A549 (cell line): ENCODE data around the gene MARF1. TPM values are rescaled to one million over a fixed set of nuclear protein-coding genes. Genes with fewer than 3 reads are reported as not detected.
"Not testable (repeated sequence)": the region's sequence is repeated elsewhere in the genome, so short reads cannot be mapped to it uniquely, and the experiment has no call there.

Experiments used
- ATAC-seq, 2 experiments: fragments of 200-7000 bp in 1 of 2; fragments of >200 bp in 1 of 2; cut with Nextera tagmentation in 1 of 2; cut with Tn5 transposase in 1 of 2; 3 replicates each; pipeline versions ENCODE4 v1.8.0 to v1.9.1; 2018 to 2020; ENCODE audit warnings: mild to moderate bottlenecking in 1 of 2, moderate library complexity in 1 of 2
- CTCF ChIA-PET: fragments of 300-600 bp; sonication (Branson Sonifier 250); formaldehyde crosslinking; extraction: SDS; loops from one replicate; lab custom pipeline; 2021; ENCODE audit warnings: antibody characterized with exemption, inconsistent platforms; lab: Yijun Ruan, JAX
- POLR2A ChIA-PET: fragments of 350-600 bp; formaldehyde crosslinking; extraction: SDS; loops from one replicate; lab custom pipeline; 2021; ENCODE audit warnings: antibody characterized with exemption, inconsistent platforms; lab: Yijun Ruan, JAX
- DNase-seq, 2 experiments: peaks; one replicate each; pipeline versions ENCODE4 v3.0.0 to v3.0.0-alpha.2; 2011 to 2016; ENCODE audit warnings: low read depth in 1 of 2, low spot score in 1 of 2
- FAIRE-seq: peaks from 2 replicates; lab custom pipeline; 2011; peaks lifted over from hg19 to GRCh38; lab: Jason Lieb, UNC
- H3K27ac ChIP-seq, 2 experiments: fragments of >200 bp; sonication (Bioruptor Twin); formaldehyde crosslinking; 3 replicates each; pipeline ENCODE4 v1.5.1; 2016 to 2017
- H3K4me1 ChIP-seq: fragments of >200 bp; sonication (Bioruptor Twin); formaldehyde crosslinking; 3 replicates; pipeline ENCODE4 v1.6.1; 2016
- H3K4me2 ChIP-seq: fragments of >200 bp; sonication (Bioruptor Twin); formaldehyde crosslinking; 3 replicates; pipeline ENCODE4 v1.6.1; 2016
- H3K4me3 ChIP-seq: fragments of >200 bp; sonication (Bioruptor Twin); formaldehyde crosslinking; 3 replicates; pipeline ENCODE4 v1.5.1; 2016
- H3K9me3 ChIP-seq: fragments of >200 bp; sonication (Bioruptor Twin); formaldehyde crosslinking; 3 replicates; pipeline ENCODE4 v1.6.1; 2016
- BCL3 ChIP-seq: fragments of >200 bp; sonication (Bioruptor Twin); formaldehyde crosslinking; IDR thresholded peaks from 3 replicates; pipeline ENCODE4 v1.6.1; 2016
- BHLHE40 ChIP-seq: IDR thresholded peaks from 2 replicates; pipeline ENCODE4 v1.6.1; 2012; ENCODE audit warnings: low read depth, low read length, inconsistent platforms
- CBX2 ChIP-seq: fragments of 200-600 bp; sonication (generic); IDR thresholded peaks from 2 replicates; pipeline ENCODE4 v1.6.1; 2016; ENCODE audit warnings: low read depth, mild to moderate bottlenecking, borderline replicate concordance
- CHD4 ChIP-seq: fragments of 200-600 bp; sonication (generic); IDR thresholded peaks from 2 replicates; pipeline ENCODE4 v1.6.1; 2016; ENCODE audit warnings: antibody characterized with exemption, mild to moderate bottlenecking, borderline replicate concordance
- CTCF ChIP-seq: fragments of >200 bp; sonication (Bioruptor Twin); formaldehyde crosslinking; IDR thresholded peaks from 3 replicates; pipeline ENCODE4 v1.5.1; 2016
- EHF ChIP-seq: fragments of 250-450 bp; sonication (Bioruptor Pico); IDR thresholded peaks from 2 replicates; pipeline ENCODE4 v1.5.0; 2020; ENCODE audit warnings: mild to moderate bottlenecking
- FOXS1 ChIP-seq: fragments of 250-450 bp; sonication (Bioruptor Pico); IDR thresholded peaks from 2 replicates; pipeline ENCODE4 v1.5.0; 2020; ENCODE audit warnings: mild to moderate bottlenecking, moderate library complexity
- HDAC2 ChIP-seq: fragments of 200-600 bp; sonication (generic); IDR thresholded peaks from 2 replicates; pipeline ENCODE4 v1.6.1; 2016
- HOXB5 ChIP-seq: fragments of 250-450 bp; sonication (Bioruptor Pico); IDR thresholded peaks from 2 replicates; pipeline ENCODE4 v1.5.0; 2020; ENCODE audit warnings: mild to moderate bottlenecking, moderate library complexity
- JUN ChIP-seq, 2 experiments: fragments of >200 bp; sonication (Bioruptor Twin); formaldehyde crosslinking; IDR thresholded peaks; 2 replicates in 1 of 2; 3 replicates in 1 of 2; pipeline ENCODE4 v1.6.1; 2016 to 2017
- JUNB ChIP-seq: fragments of >200 bp; sonication (Bioruptor Twin); formaldehyde crosslinking; IDR thresholded peaks from 2 replicates; pipeline ENCODE4 v1.6.1; 2016
- KDM1A ChIP-seq: fragments of 200-600 bp; sonication (generic); IDR thresholded peaks from 2 replicates; pipeline ENCODE4 v1.6.1; 2016; ENCODE audit warnings: low read depth, mild to moderate bottlenecking
- MAFK ChIP-seq: fragments of 450-650 bp; IDR thresholded peaks from 2 replicates; pipeline ENCODE4 v1.6.1; 2014; ENCODE audit not compliant: partially characterized antibody
- MAZ ChIP-seq: fragments of 150-350 bp; IDR thresholded peaks from 2 replicates; pipeline ENCODE4 v1.6.1; 2014; ENCODE audit warnings: antibody characterized with exemption, low read depth, low read length, borderline replicate concordance
- NPAS2 ChIP-seq: fragments of 250-450 bp; sonication (Bioruptor Pico); IDR thresholded peaks from 2 replicates; pipeline ENCODE4 v1.8.0; 2022; ENCODE audit warnings: mild to moderate bottlenecking, moderate library complexity, borderline replicate concordance
- NR3C1 ChIP-seq: fragments of >200 bp; sonication (Bioruptor Twin); formaldehyde crosslinking; IDR thresholded peaks from 3 replicates; pipeline ENCODE4 v1.6.1; 2017
- POLR2AphosphoS2 ChIP-seq: conservative IDR thresholded peaks from 2 replicates; pipeline ENCODE4 v1.6.1; 2012; ENCODE audit warnings: low read length, improper control_type of control experiment, inconsistent platforms
- RAD21 ChIP-seq, 2 experiments: fragments of >200 bp in 1 of 2; sonication (Bioruptor Twin) in 1 of 2; formaldehyde crosslinking in 1 of 2; IDR thresholded peaks in 1 of 2; conservative IDR thresholded peaks in 1 of 2; 2 replicates in 1 of 2; 3 replicates in 1 of 2; pipeline ENCODE4 v1.6.1; 2012 to 2018; ENCODE audit warnings: inconsistent platforms in 1 of 2
- RCOR1 ChIP-seq: fragments of 150-350 bp; IDR thresholded peaks from 2 replicates; pipeline ENCODE4 v1.6.1; 2014; ENCODE audit warnings: antibody characterized with exemption, low read length, low read depth
- RNF2 ChIP-seq: fragments of 200-600 bp; sonication (generic); IDR thresholded peaks from 2 replicates; pipeline ENCODE4 v1.6.1; 2016; ENCODE audit warnings: low read depth, mild to moderate bottlenecking, antibody characterized with exemption, moderate library complexity, borderline replicate concordance
- SMC3 ChIP-seq: fragments of >200 bp; sonication (Bioruptor Twin); formaldehyde crosslinking; IDR thresholded peaks from 3 replicates; pipeline ENCODE4 v1.6.1; 2018; ENCODE audit warnings: inconsistent platforms
- ZC3H11A ChIP-seq: fragments of 450-650 bp; IDR thresholded peaks from 2 replicates; pipeline ENCODE4 v1.6.1; 2014; ENCODE audit warnings: antibody characterized with exemption, mild to moderate bottlenecking
- WGBS: methylation state at CpG from one replicate; pipeline ENCODE4 v1.1.6; 2017; ENCODE audit errors: missing lambda C conversion rate; 5-methylcytosine and 5-hydroxymethylcytosine counted together
- polyA plus RNA-seq, 4 experiments: library from polyadenylated mRNA; depleted of rRNA in 3 of 4; stranded (reverse); fragments of >200 nt; fragmentation: RNase III in 1 of 4; extraction: RNeasy Plus Mini Kit Qiagen cat#74134 plus additional on column Dnase treatment in 1 of 4; gene quantifications; 2 replicates in 3 of 4; 3 replicates in 1 of 4; pipeline ENCODE4 v1.2.3, GENCODE V29; 2011 to 2017
- TF ChIP-seq, protein P1 (sequence below): IDR thresholded peaks from 2 replicates; pipeline ENCODE4 v1.6.1; 2012
- TF ChIP-seq, protein P2 (sequence below): fragments of 250-450 bp; sonication (Bioruptor Pico); IDR thresholded peaks from 2 replicates; pipeline ENCODE4 v1.5.0; 2021; ENCODE audit warnings: mild to moderate bottlenecking, moderate library complexity, borderline replicate concordance

MARF1 gene
- polyA plus RNA-seq, 2 of the 4 experiments (the other 2 are of a cell fraction): 11.6 to 28.2 TPM

GRCh38 chr16:15660203-15660601 is 17.2 kb upstream of the MARF1 start:
- Histone ChIP-seq H3K4me1 (no peaks in the 10 kb centered on the region), H3K4me3 (no peak overlapping the region), H3K9me3 (no peaks in the 10 kb centered on the region), H3K27ac (no peak overlapping the region), H3K4me2 (no peak overlapping the region)
- WGBS: 94% methylated on average over 5 of the region's 5 CpGs
- ChIA-PET CTCF (interaction anchor here (0.8 to 1.9 kb wide), 3 partner anchors 10 to 96 kb away, joined by 3 to 4 read pairs (median 4); partner anchors contain the start of gene NDE1), POLR2A (no interaction called here)
- FAIRE-seq (no peak), DNase-seq (no peak), ATAC-seq (no peak)
- no peak for TF ChIP-seq SMC3
- TF ChIP-seq KDM1A: no peak
- no peak for TF ChIP-seq BCL3
- TF ChIP-seq, protein P1, sequence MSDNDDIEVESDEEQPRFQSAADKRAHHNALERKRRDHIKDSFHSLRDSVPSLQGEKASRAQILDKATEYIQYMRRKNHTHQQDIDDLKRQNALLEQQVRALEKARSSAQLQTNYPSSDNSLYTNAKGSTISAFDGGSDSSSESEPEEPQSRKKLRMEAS: no peak
- no peak for TF ChIP-seq CTCF
- no peak for TF ChIP-seq EHF
- no peak for TF ChIP-seq RNF2
- TF ChIP-seq ZC3H11A: no peak

DNA sequence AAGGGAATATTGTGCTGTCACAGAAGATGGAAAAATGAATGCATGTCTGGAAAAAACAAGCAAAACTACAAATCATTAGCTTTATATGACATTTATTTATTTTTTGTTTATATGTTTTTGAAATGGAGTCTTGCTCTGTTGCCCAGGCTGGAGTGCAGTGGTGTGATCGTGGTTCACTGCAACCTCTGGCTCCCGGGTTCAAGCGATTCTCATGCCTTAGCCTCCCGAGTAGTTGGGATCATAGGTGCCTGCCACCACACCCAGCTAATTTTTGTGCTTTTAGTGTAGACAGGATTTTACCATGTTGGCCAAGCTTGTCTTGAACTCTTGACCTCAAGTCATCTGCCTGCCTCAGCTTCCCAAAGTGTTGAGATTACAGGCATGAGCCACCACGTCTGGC is 15.6 kb upstream of the MARF1 start:
- no peak overlapping the region for H3K4me3 ChIP-seq
- WGBS: 79% methylated on average over 5 of the region's 5 CpGs
- no peak for ATAC-seq
- TF ChIP-seq NPAS2 (CRISPR knock-in tag) (no peak), FOXS1 (CRISPR knock-in tag) (no peak), RAD21 (conservative IDR thresholded peaks at IDR 0.05 in 1 of 2, IDR thresholded peaks at IDR 0.05 in 1 of 2) (no peak), MAZ (no peak), EHF (no peak), CBX2 (no peak), MAFK (no peak), HDAC2 (no peak), HOXB5 (CRISPR knock-in tag) (no peak), JUNB (no peak)
- TF ChIP-seq, all 56 proteins: peak for 0
- no peaks in the 10 kb centered on the region for H3K9me3 ChIP-seq
- CTCF ChIA-PET: interaction anchor here (0.9 to 1.8 kb wide), 5 partner anchors 12 to 45 kb away, joined by 3 to 6 read pairs (median 5); partner anchors contain the start of gene MARF1
- POLR2A ChIA-PET: no interaction called here
- FAIRE-seq (no peak), DNase-seq (no peak)
- no peak overlapping the region for H3K27ac ChIP-seq
- H3K4me2 ChIP-seq: no peak overlapping the region
- H3K4me1 ChIP-seq: no peaks in the 10 kb centered on the region; the same call in 2 of the 3 replicates

DNA sequence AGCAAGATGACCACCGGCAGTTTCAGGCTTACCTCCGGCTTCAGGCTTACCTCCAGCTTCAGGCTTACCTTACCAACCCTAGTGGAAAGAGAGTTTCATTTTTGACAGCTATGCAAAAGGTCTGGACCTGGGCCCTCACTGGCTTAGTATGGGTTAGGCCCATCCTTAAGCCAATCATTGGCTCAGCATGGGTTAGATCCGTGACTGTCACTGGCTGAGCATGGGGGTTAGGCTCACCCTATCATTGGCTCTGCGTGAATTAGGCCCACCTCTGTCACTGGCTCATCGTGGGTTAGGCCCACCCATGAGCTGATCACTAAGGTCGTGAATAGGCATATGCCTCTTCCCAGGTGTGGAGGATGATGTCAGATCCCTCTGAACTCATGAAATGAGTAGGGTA is 15.2 kb upstream of the MARF1 start:
- Histone ChIP-seq H3K27ac (no peak overlapping the region), H3K4me1 (peaks cover 3% of the 10 kb centered on the region; the same call in 2 of the 3 replicates), H3K4me3 (no peak overlapping the region), H3K4me2 (no peak overlapping the region), H3K9me3 (no peaks in the 10 kb centered on the region)
- FAIRE-seq: no peak
- DNase-seq: no peak
- CTCF ChIA-PET: interaction anchor here (0.9 to 1.8 kb wide), 4 partner anchors 14 to 45 kb away, joined by 3 to 6 read pairs (median 6); partner anchors contain the start of gene MARF1
- TF ChIP-seq NR3C1: no peak
- TF ChIP-seq JUN (IDR thresholded peaks at IDR 0.05): no peak
- no peak for TF ChIP-seq ZC3H11A
- TF ChIP-seq KDM1A: no peak
- TF ChIP-seq POLR2AphosphoS2: no peak
- TF ChIP-seq RCOR1: no peak
- TF ChIP-seq, protein P2, sequence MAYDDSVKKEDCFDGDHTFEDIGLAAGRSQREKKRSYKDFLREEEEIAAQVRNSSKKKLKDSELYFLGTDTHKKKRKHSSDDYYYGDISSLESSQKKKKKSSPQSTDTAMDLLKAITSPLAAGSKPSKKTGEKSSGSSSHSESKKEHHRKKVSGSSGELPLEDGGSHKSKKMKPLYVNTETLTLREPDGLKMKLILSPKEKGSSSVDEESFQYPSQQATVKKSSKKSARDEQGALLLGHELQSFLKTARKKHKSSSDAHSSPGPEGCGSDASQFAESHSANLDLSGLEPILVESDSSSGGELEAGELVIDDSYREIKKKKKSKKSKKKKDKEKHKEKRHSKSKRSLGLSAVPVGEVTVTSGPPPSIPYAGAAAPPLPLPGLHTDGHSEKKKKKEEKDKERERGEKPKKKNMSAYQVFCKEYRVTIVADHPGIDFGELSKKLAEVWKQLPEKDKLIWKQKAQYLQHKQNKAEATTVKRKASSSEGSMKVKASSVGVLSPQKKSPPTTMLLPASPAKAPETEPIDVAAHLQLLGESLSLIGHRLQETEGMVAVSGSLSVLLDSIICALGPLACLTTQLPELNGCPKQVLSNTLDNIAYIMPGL (CRISPR knock-in tag): no peak
- no peak for TF ChIP-seq BHLHE40
- TF ChIP-seq CHD4: no peak
- TF ChIP-seq SMC3: no peak
- ATAC-seq: peak in 1 of 2 experiments; percentile 44; a peak in 2 of 6 replicates
- POLR2A ChIA-PET: no interaction called here
- 85% methylated on average over 5 of the region's 6 CpGs for WGBS

DNA sequence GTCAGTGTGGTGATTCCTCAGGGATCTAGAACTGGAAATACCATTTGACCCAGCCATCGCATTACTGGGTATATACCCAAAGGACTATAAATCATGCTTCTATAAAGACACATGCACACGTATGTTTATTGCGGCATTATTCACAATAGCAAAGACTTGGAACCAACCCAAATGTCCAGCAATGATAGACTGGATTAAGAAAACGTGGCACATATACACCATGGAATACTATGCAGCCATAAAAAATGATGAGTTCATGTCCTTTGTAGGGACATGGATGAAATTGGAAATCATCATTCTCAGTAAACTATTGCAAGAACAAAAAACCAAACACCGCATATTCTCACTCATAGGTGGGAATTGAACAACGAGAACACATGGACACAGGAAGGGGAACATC is 12.6 kb upstream of the MARF1 start:
- H3K9me3 ChIP-seq, ATAC-seq, DNase-seq, CTCF ChIA-PET, H3K4me2 ChIP-seq, H3K4me3 ChIP-seq, POLR2A ChIA-PET, FAIRE-seq, H3K27ac ChIP-seq: not testable (repeated sequence)
- H3K4me1 ChIP-seq: peaks cover 19% of the 10 kb centered on the region; the same call in 2 of the 3 replicates
- WGBS: 94% methylated on average over 4 of the region's 6 CpGs
